Endothelial cell of umbilical vein (primary cell): ENCODE data around the gene KIF2C. TPM values are rescaled to one million over a fixed set of nuclear protein-coding genes. Genes with fewer than 3 reads are reported as not detected.
A peak's percentile ranks its signal among the peaks of the same experiment; 100 is the strongest.

Experiments used
- BruUV-seq: library from RNA; stranded (reverse); fragments of 400-500 nt; replicated peaks from 2 replicates; lab custom pipeline; 2021; lab: Mats Ljungman, UMichigan
- CTCF ChIA-PET: fragments of 300-600, 350-600 bp; sonication (Branson Sonifier 250); formaldehyde crosslinking; loops from one replicate; lab custom pipeline; 2021; ENCODE audit warnings: antibody characterized with exemption, inconsistent platforms; lab: Charles Lee
- POLR2A ChIA-PET: fragments of 300-600, 350-600 bp; sonication (Branson Sonifier 250); formaldehyde crosslinking; loops from one replicate; lab custom pipeline; 2021; ENCODE audit warnings: antibody characterized with exemption, inconsistent platforms; lab: Charles Lee
- DNase-seq: peaks from one replicate; pipeline ENCODE4 v3.0.0-alpha.2; 2011; ENCODE audit warnings: low read depth, low spot score
- FAIRE-seq: peaks from 2 replicates; lab custom pipeline; 2011; peaks lifted over from hg19 to GRCh38; lab: Jason Lieb, UNC
- H2AFZ ChIP-seq: 2 replicates; pipeline ENCODE4 v1.6.0; 2012; ENCODE audit warnings: low read depth, low read length, control low read depth, inconsistent platforms
- H3K27ac ChIP-seq: 2 replicates; pipeline ENCODE4 v1.5.1; 2011; ENCODE audit warnings: low read depth, mild to moderate bottlenecking, control low read depth, low read length, moderate library complexity; ENCODE audit not compliant: insufficient read depth
- H3K27me3 ChIP-seq, 2 experiments: 2 replicates each; pipeline versions ENCODE4 v1.6.0 to v1.6.1; 2011; ENCODE audit warnings: low read length in 2 of 2, mixed read lengths in 1 of 2; ENCODE audit not compliant: control insufficient read depth in 2 of 2, insufficient read depth in 2 of 2
- H3K36me3 ChIP-seq, 2 experiments: 2 replicates in 1 of 2; 3 replicates in 1 of 2; pipeline ENCODE4 v1.5.1; 2011; ENCODE audit warnings: low read length in 2 of 2, mild to moderate bottlenecking in 1 of 2, moderate library complexity in 1 of 2; ENCODE audit not compliant: control insufficient read depth in 2 of 2, insufficient read depth in 2 of 2; ENCODE audit errors: extremely low read depth in 1 of 2
- H3K4me1 ChIP-seq: 3 replicates; pipeline ENCODE4 v1.5.1; 2011; ENCODE audit warnings: mild to moderate bottlenecking, low read length; ENCODE audit not compliant: control insufficient read depth, insufficient read depth; ENCODE audit errors: extremely low read depth
- H3K4me2 ChIP-seq: 2 replicates; pipeline ENCODE4 v1.6.1; 2011; ENCODE audit warnings: low read length, control low read depth, mixed read lengths; ENCODE audit not compliant: insufficient read depth
- H3K4me3 ChIP-seq, 3 experiments: fragments of 200-600 bp in 1 of 3; sonication (generic), shearing (Covaris generic) in 1 of 3; replicated peaks in 1 of 3; 2 replicates each; pipeline ENCODE4 v1.5.1; 2011 to 2016; ENCODE audit warnings: control low read depth in 3 of 3, low read length in 3 of 3, mild to moderate bottlenecking in 2 of 3, inconsistent platforms in 1 of 3, low read depth in 1 of 3, moderate library complexity in 1 of 3; ENCODE audit not compliant: insufficient read depth in 1 of 3
- H3K79me2 ChIP-seq: 2 replicates; pipeline ENCODE4 v1.6.0; 2012; ENCODE audit warnings: low read length, inconsistent platforms; ENCODE audit not compliant: control insufficient read depth, insufficient read depth
- H3K9ac ChIP-seq: replicated peaks from 2 replicates; pipeline ENCODE3; 2011; ENCODE audit warnings: low read length, control low read depth; ENCODE audit not compliant: insufficient read depth; ENCODE audit errors: extremely low read depth
- H3K9me1 ChIP-seq: replicated peaks from 3 replicates; pipeline ENCODE4 v1.6.0; 2011; ENCODE audit warnings: mild to moderate bottlenecking, low read length; ENCODE audit not compliant: control insufficient read depth, insufficient read depth; ENCODE audit errors: extremely low read depth
- H3K9me3 ChIP-seq: replicated peaks from 2 replicates; pipeline ENCODE4 v1.5.1; 2012; ENCODE audit warnings: low read length, inconsistent platforms; ENCODE audit not compliant: control insufficient read depth, insufficient read depth
- H4K20me1 ChIP-seq: replicated peaks from 2 replicates; pipeline ENCODE3; 2011; ENCODE audit warnings: mild to moderate bottlenecking, low read length; ENCODE audit not compliant: control insufficient read depth, insufficient read depth; ENCODE audit errors: extremely low read depth
- CTCF ChIP-seq, 2 donors: IDR thresholded peaks; 1 replicate in 1 of 2; 2 replicates in 1 of 2; pipeline ENCODE4 v1.5.1; 2011; ENCODE audit warnings: low read length in 2 of 2, mild to moderate bottlenecking in 2 of 2, moderate library complexity in 2 of 2, control low read depth in 1 of 2, inconsistent platforms in 1 of 2, low read depth in 1 of 2; ENCODE audit not compliant: insufficient read depth in 1 of 2; ENCODE audit errors: extremely low read depth in 1 of 2
- EZH2 ChIP-seq: IDR thresholded peaks from 2 replicates; pipeline ENCODE4 v1.6.1; 2012; ENCODE audit warnings: borderline replicate concordance, low read depth, mild to moderate bottlenecking, moderate library complexity, low read length, inconsistent platforms; ENCODE audit not compliant: severe bottlenecking
- FOS ChIP-seq: IDR thresholded peaks from 2 replicates; pipeline ENCODE4 v1.6.1; 2011; ENCODE audit warnings: mild to moderate bottlenecking, low read length, moderate library complexity, borderline replicate concordance; ENCODE audit not compliant: insufficient read depth
- GATA2 ChIP-seq: IDR thresholded peaks from 2 replicates; pipeline ENCODE4 v1.7.0; 2011; ENCODE audit warnings: low read depth, mild to moderate bottlenecking, moderate library complexity, mixed read lengths, low read length; ENCODE audit not compliant: insufficient read length, insufficient read depth
- JUN ChIP-seq: IDR thresholded peaks from 2 replicates; pipeline ENCODE4 v1.6.1; 2011; ENCODE audit warnings: borderline replicate concordance, low read depth; ENCODE audit not compliant: insufficient read length, insufficient read depth
- MAX ChIP-seq: IDR thresholded peaks from 2 replicates; pipeline ENCODE4 v1.6.1; 2011; ENCODE audit not compliant: insufficient read depth, insufficient read length
- MYC ChIP-seq: IDR thresholded peaks from one replicate; pipeline ENCODE4 v1.6.1; 2011; ENCODE audit warnings: mild to moderate bottlenecking, low read depth, low read length
- POLR2A ChIP-seq: IDR thresholded peaks from 2 replicates; pipeline ENCODE4 v1.6.1; 2012; ENCODE audit warnings: low read depth, mild to moderate bottlenecking, control low read depth, low read length
- POLR2AphosphoS5 ChIP-seq: IDR thresholded peaks from 2 replicates; pipeline ENCODE4 v1.6.1; 2012; ENCODE audit warnings: low read depth, mild to moderate bottlenecking, control low read depth, low read length, moderate library complexity; ENCODE audit not compliant: insufficient read depth
- dilution Hi-C: fragments of 300-500 bp; cut with MboI; formaldehyde crosslinking; loops from one replicate; pipeline ENCODE4 v1.15.0; 2019; ENCODE audit warnings: low sequenced_read_pairs; ENCODE audit not compliant: extremely low pct_ligation_motif_present
- intact Hi-C: fragments of 100-400 bp; cut with micrococcal nuclease; formaldehyde crosslinking; loops from one replicate; pipeline ENCODE4 v1.10.0; 2022
- polyA plus RNA-seq, 4 experiments: library from polyadenylated mRNA; depleted of rRNA in 3 of 4; stranded (reverse) in 3 of 4; unstranded in 1 of 4; fragments of >200 nt; gene quantifications; 2 replicates each; pipeline versions ENCODE4 v1.2.1 to v1.2.3, GENCODE V29; 2011 to 2012; ENCODE audit warnings: missing spikeins in 1 of 4
- total RNA-seq: library from RNA; stranded (reverse); gene quantifications from 2 replicates; pipeline ENCODE4 v1.2.3, GENCODE V29; 2021

KIF2C gene
- total and polyA plus RNA-seq, 2 donors (not counting 3 experiments of a cell fraction or from before 2014, with no cell fraction given), result 27.1 to 53.7 TPM

GRCh38 chr1:44714532-44714931, 25.1 kb upstream of the KIF2C start:
- DNase-seq (no peak), FAIRE-seq (no peak)
- no peak overlapping the region for H3K4me3 ChIP-seq
- H3K4me2 ChIP-seq, result no peak overlapping the region
- intact Hi-C loops (loop anchor here (2.0 kb wide), 1 partner anchor 14 kb away; no protein-coding TSS in a partner anchor), dilution Hi-C loops (no loop called here)
- H4K20me1 ChIP-seq, result no peaks in the 10 kb centered on the region
- no peaks in the 10 kb centered on the region for H3K79me2 ChIP-seq
- H3K9me1 ChIP-seq, result no peaks in the 10 kb centered on the region
- no peaks in the 10 kb centered on the region for H3K4me1 ChIP-seq
- no peaks in the 10 kb centered on the region for H3K9me3 ChIP-seq
- no TSS peak for BruUV-seq
- ChIA-PET POLR2A (no interaction called here), CTCF (interaction anchor here (0.8 to 1.6 kb wide), 3 partner anchors 12 to 62 kb away, joined by 3 to 6 read pairs (median 3); no protein-coding TSS in a partner anchor)
- no peak overlapping the region for H3K27ac ChIP-seq
- H3K9ac ChIP-seq, result no peak overlapping the region
- TF ChIP-seq POLR2AphosphoS5 (no peak), POLR2A (no peak), MAX (no peak), GATA2 (no peak), JUN (no peak), FOS (no peak), EZH2 (no peak), MYC (no peak), CTCF (IDR thresholded peaks at IDR 0.05; ENCODE audit: extremely low read depth in 1 of 2, insufficient read depth in 1 of 2, low read depth in 1 of 2, low read length in 2 of 2) (no peak)
- H3K27me3 ChIP-seq, result peaks cover 7% of the 10 kb centered on the region in 2 experiments
- peak overlapping the region; percentile 82 for H2AFZ ChIP-seq
- no peaks in the 10 kb centered on the region for H3K36me3 ChIP-seq
